ENCODE data around the gene KIDINS220.
"Not testable (repeated sequence)": the region's sequence is repeated elsewhere in the genome, so short reads cannot be mapped to it uniquely, and the experiment has no call there.

The KIDINS220 gene

DNA sequence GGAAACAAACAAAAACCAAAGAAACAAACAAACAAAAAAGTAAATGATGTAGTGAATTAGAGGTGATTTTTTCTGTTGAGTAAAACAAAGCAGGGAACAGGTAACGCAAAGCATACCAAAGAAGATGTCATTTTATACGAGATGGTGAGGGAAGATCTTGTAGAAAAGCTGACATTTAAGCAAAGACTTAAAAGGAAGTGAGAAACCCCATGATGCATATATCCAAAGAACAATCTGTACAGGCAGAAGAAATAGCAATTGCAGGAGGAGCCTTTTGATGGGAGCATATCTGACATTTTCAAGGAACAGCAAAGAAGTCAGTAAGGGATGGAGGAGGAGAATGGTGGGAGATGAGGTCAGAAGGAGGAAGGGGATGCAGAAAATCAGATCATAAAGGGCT is 63.0 kb downstream of the KIDINS220 start:
- H3K4me3 ChIP-seq (ENCODE audit: low read length), result no peak overlapping the region
- no peak for DNase-seq (ENCODE audit: low read depth, low spot score)

DNA sequence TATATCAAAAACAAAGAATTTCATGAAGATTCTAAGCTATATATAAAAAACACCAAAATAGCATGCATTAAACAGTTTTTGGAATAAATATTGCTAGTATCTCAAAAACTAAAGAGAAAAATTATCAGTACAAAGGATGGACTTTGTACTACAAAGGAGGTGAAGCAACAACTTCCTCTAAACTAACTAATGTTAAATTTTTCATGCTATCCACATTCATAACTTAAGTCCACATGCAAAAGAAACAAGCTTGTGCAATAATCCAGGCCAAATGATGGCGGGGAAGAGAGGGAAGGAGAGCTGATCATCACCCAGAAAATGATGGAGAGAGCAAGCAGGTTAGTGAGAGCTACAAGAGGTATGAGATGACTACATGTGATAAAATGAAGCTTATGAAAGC is 70.1 kb downstream of the KIDINS220 start:
- H3K4me3 ChIP-seq (ENCODE audit: low read length), result no peak overlapping the region
- DNase-seq (ENCODE audit: low read depth, low spot score), result no peak

DNA sequence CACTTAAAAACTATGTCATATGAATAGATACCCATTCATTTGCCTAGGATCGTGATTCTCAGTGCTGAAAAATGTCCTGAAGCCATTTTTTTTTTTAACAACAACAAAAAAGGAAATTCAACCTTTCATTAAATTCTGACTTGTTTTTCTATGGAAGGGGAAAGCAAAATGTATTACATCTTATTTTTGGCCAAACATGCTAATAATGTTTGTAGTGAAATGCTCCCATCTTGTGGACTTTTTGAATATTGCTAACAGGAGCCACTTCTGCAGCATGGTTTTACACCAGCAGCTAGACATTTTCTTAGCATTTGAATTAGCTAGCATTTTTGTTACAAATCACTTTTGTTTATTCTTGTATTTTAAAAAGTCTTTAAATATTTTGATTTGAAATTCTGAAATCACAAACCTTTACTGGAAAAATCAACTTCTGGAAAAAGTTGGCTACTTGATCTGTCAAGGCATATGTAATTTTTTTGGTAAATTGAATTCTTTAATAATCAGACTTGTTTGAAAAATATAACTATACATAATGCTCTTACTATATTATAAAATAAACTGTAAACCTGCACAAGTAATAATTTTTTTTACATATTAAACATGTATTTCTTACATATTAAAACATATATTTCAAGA is 75.8 kb downstream of the KIDINS220 start:
- peak; percentile 12 for DNase-seq (ENCODE audit: low read depth, low spot score)
- no peak overlapping the region for H3K4me3 ChIP-seq (ENCODE audit: low read length)

DNA sequence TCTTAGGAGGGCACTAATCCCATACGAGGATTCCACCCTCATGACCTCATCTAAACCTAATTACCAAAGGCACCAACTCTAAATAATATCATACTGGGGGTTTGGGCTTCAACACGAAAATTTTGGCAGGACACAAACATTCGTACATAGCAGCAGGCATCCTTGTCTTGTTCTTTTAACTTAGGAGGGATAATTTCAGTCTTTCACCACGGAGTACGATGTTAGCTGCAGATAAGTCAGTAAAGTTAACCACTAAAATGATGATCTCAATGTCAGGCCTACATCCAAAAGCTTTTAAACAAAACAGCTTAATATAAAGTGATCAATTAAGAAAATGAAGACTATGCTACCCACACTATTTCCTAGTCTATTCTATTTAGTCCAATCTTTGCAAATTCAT is 80.7 kb downstream of the KIDINS220 start:
- H3K4me3 ChIP-seq (ENCODE audit: low read length), result no peak overlapping the region
- no peak for DNase-seq (ENCODE audit: low read depth, low spot score)

DNA sequence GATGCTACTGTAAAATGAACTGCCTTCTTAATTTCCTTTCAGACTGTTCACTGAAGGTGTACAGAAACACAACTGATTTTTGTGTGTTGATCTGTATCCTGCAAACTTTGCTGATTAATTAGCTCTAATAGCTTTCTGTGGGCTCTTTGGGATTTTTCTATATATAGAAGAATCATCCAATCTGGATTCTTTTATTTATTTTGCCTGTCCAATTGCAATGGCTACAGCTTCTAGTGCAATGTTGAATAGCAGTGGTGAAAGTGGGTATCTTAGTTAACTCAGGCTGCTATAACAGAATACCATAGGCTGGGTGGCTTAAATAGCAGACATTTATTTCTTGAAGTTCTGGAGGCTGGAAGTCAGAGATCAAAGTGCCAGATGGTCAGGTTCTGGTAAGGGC is 81.2 kb downstream of the KIDINS220 start:
- no peak overlapping the region for H3K4me3 ChIP-seq (ENCODE audit: low read length)
- no peak for DNase-seq (ENCODE audit: low read depth, low spot score)

DNA sequence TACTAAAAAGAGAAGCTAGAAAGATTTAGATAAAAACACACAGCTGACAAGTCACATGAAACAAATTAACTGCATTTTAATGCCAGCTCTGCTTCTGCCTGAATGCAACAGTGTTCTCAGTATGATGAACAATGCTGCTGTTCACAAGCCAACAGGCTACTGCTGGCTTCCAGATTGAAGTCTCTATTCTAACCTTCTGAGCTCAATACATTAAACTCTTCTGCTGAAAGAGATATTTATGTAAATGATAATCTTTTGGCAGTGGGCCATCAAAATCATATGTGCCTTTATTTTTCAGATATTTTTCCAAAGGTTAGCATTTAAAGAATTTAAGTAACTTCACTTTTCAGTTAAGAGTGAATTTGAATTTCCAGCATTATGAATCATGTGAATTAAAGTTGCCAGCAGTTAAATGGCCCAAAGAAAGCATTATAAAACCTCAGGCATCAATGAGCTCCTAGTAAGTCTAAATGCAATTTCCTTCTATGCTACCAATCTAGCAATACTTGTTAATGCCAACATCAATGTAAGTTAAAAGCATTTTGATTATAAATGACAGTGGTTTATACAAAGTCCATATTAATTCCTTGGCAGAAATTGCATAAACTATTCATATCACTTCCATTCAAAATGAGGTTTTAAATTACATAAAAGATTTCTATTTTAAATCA is 83.2 kb downstream of the KIDINS220 start:
- H3K4me3 ChIP-seq (ENCODE audit: low read length), result no peak overlapping the region
- no peak for DNase-seq (ENCODE audit: low read depth, low spot score)

DNA sequence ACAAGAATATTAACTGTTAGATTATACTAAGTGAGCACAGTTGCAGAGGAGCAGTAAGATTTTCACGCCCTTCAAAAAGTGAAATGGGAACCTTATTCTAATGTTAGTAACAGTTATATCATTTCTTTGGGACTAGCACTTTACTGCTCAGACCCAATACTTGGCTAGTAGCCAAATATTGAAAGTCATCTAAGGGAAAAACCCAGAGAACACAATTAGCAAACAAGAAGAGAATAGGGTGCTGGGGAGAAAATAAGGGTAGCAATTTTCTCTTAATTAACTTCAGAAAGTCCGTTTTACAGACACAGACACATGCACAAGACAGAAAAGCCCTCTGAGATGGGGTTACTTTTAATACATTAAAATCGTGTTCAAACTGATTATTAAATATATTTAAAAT is 83.8 kb downstream of the KIDINS220 start:
- no peak for DNase-seq (ENCODE audit: low read depth, low spot score)
- no peak overlapping the region for H3K4me3 ChIP-seq (ENCODE audit: low read length)

DNA sequence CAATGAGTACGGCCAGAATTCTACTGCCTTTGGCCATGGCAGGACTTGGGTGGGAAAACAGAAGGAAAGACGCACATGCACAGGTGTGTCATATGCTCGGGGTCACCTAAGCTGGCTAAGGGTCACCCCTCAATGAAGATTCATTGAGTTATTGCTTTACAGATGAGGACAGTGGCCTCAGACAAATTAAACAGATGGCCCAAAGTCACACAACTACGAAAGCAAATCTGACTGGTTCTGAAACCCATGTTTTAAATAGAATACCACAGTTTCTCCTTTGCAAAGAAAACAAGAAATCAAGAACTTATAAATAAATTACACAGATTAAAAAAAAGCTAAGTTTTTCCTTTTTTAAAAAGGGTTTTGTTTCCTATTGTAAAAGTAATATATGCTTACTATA is 85.0 kb downstream of the KIDINS220 start:
- no peak for DNase-seq (ENCODE audit: low read depth, low spot score)
- no peak overlapping the region for H3K4me3 ChIP-seq (ENCODE audit: low read length)

DNA sequence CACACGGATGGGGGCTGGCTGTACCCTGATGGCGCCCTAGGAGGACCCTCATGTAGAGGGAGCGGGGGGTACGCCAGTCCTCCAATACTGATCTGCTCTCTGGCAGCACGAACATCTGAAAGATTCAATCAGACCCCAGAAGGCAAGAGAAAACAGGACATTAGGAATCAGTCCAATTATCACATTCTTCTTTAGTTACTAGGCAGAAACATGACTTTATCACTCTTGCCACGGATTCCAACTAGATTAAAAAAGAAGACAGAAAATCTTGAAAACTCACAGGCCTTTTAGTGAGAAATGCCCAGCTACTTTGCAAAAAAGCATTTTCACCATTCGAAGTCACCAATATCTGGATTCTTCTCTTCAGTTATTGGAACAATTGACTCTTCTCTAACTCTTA is 87.2 kb downstream of the KIDINS220 start:
- H3K4me3 ChIP-seq (ENCODE audit: low read length), result no peak overlapping the region
- DNase-seq (ENCODE audit: low read depth, low spot score), result no peak

DNA sequence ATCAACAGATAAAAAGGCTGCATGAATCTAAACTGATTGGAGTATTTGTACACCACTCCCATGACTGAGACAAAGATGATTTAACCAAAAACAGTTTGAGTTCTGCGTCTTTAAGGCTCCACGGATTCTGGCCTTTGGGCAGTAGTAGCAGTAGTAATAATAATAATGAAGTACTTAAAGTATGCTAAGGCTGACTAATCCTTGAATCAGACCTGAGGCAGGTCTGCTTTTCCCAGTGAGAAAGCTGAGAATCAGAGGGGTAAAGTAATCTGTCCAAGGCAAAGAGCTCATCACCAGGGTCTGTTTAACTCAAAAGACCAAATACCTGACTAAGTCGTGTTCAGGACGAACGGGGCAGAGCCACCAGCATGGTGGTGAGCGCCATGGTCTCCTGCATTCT is 94.2 kb downstream of the KIDINS220 start:
- H3K4me3 ChIP-seq (ENCODE audit: low read length), result no peak overlapping the region
- DNase-seq (ENCODE audit: low read depth, low spot score), result no peak

DNA sequence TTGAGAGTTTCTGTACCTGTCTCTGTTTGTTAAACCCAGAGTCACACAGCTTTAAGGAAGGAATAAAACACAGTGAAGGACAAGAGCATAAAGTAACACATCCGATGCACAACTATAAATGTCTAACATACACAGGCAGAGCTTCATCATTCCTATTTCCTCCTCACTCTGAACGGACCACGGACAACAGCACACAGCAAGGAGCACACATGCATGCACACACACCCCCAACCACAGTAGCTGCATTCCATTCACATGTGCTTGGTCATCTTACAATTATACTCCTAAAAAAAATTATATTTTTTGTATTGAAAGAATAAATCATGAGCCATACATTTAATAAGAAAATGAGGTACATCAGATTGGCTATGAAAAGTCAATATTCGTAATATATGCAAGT is 97.3 kb downstream of the KIDINS220 start:
- H3K4me3 ChIP-seq (ENCODE audit: low read length), result no peak overlapping the region
- DNase-seq (ENCODE audit: low read depth, low spot score), result no peak

DNA sequence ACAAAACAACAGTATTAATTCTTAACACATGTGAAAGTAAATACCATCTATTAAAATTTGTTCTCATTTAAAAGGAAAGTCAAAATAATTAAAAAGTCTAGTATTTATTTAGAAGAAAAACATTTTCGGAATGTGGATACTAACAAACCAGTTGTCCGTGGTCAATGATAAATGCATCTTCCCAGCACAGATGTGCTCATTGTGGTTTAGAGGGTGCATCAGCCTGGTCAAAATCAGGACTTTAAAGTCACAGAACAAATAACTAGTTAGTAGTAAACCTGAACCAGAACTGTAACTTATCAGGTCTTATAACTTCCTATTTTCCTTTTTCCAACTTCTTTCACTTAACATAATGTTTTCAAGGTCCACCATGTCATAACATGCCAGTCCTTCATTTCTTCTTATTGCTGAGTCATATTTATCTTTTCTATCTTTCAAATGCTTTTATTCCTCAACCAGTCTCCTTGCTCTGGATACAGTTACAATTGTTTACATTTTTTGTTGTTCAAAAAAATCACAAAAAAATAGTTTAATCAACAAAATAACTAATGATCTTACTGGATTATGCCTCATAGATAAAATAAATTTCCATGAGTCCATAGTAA is 99.7 kb downstream of the KIDINS220 start:
- no peak for DNase-seq (ENCODE audit: low read depth, low spot score)
- no peak overlapping the region for H3K4me3 ChIP-seq (ENCODE audit: low read length)

DNA sequence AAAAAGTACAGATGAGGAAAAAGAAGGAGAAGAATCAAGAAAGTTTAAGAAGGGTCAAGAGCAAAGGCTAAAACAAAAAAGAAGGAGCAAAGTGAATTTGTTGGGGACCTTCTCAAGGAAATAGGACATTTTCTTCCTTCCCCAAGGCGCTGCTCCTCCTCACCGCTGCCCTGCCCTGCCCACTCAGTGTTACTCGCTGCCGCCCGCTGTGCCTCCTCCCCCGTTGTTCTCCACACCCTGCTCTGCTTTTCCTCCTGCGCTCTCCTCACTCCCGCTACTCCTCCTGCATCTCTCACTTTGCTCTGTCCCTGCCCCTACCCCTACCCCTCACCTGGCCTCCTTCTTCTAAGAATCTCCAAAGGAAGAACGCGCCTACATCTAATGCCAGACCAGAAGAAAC is 104.8 kb downstream of the KIDINS220 start:
- DNase-seq (ENCODE audit: low read depth, low spot score), result no peak
- H3K4me3 ChIP-seq (ENCODE audit: low read length), result no peak overlapping the region

DNA sequence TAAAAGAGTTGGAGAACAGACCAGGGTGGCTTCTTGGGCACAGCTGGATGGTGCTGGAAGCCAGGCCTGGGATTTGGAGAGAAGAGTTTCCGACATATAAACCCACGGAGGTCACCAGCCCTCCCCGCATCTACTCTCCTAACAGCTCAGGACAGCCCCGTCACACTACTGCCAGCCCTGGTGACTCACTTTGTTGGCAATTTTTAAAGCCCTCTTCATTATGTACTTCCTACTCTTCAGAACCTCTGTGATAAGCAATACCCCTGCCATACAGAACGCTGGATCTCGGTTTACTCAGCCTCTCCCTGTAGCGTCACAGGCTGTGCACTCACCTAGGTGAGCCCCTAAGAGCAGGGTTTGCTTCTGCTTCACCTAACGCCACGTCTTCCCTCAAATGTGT is 107.5 kb downstream of the KIDINS220 start:
- DNase-seq (ENCODE audit: low read depth, low spot score), result no peak
- no peak overlapping the region for H3K4me3 ChIP-seq (ENCODE audit: low read length)

DNA sequence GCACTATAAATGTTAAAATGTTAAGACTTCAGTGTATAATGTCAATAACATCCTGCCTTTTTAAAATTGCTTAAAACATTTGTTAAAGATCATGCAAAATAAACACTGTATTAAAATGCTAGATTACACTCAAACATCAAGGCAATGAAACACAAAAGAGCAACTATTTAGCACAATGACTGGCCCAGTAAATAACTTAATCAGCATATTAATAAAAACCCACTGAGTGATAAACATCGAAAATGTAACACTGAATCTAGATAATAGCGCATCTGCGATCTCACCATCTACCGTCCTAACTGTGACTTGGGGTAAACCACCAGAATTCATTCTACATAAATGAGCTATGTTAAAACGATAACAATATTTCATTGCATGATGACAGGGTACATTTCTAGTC is 108.3 kb downstream of the KIDINS220 start:
- H3K4me3 ChIP-seq (ENCODE audit: low read length); DNase-seq (ENCODE audit: low read depth, low spot score): not testable (repeated sequence)

DNA sequence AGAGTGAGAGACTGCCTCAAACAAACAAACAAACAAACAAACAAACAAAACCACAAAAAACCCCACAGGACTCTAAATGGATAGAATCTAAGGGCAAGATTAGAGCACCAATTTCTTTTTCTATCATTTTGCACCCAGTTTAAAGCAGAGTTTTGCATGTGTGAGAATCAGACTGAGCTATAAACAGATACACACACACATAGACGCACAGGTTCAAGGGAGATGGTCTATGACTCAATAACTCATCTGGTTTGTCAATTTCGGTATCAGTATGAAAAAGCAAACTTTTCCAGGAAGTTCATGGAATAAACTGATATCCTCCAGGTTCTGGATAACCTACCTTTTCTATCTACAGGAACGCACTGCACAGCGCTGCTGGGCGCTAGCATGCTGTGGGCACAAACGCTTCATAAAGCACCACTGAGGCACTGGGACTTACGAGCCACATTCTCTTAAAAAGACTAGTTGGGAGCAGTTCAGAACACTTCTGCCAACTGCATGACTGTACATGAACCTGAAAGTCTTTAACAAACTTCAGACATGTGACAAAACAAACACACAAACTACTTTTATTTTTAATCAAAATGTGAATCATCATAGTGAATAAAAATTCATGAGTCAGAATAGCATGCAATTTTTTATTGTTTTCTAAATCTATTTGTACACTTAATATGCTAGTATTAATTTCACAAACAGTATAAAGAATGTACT is 109.0 kb downstream of the KIDINS220 start:
- DNase-seq (ENCODE audit: low read depth, low spot score), result no peak

DNA sequence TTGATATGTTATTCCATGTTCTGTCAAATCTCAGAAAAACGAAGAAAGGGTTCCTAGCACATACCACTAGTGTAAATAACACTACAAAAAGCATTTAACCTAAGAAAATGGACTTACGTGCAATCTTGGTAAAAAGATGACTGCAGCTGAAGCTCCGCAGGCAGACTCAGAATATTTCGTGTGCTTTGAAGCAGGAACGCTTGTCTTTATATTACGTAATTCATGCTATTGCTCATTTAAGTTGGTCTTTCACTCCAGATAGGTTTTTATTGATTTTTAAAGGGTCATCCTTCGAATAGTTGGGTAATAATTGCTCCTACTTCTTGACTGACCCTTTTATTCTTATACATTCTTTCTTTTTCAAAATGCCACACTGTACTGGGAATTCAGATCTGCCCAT is 111.6 kb downstream of the KIDINS220 start:
- no peak overlapping the region for H3K4me3 ChIP-seq (ENCODE audit: low read length)

More for the DNA sequence above, 109.0 kb downstream of the KIDINS220 start:
- no peak overlapping the region for H3K4me3 ChIP-seq (ENCODE audit: low read length)

DNA sequence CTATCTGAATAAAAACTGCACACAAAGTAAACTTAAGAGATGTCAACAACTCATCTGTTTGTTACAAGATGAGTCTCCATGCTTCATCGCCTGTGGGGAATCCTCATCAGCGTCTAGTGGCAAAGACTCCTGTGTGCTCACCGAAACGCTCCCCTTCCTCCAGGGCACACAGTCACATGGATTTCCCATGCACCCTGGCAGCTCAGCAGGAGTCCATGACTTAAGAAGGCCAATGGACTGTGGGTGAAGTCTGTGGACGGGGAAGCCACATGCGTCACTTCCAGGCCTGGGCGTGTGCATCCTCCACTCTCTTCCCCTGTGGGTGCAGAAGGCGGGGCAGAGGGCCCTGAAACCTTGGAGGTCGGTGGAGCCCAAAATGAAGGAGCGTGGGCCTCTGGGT is 114.4 kb downstream of the KIDINS220 start:
- DNase-seq (ENCODE audit: low read depth, low spot score), result no peak

More for the DNA sequence above, 111.6 kb downstream of the KIDINS220 start:
- DNase-seq (ENCODE audit: low read depth, low spot score), result no peak

DNA sequence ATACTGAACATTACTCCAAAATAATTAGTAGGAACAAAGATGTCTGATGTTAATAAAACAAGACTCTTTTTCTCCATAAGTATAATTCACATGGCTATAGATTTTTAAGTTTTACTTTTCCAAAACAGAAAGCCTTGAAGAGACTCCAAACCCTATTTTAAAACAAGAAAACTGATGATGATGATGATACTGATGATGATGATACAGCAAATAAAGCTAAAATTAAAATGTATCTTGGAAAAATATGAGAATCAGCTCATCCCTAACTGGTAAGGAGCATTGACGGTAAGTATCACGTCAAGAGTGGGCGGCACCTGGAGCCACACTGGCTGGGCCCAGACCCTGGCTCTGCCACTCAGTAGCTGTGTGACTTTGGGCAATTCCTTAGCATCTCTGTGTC is 116.0 kb downstream of the KIDINS220 start:
- H3K4me3 ChIP-seq (ENCODE audit: low read length), result no peak overlapping the region
- DNase-seq (ENCODE audit: low read depth, low spot score), result no peak

More for the DNA sequence above, 114.4 kb downstream of the KIDINS220 start:
- no peak overlapping the region for H3K4me3 ChIP-seq (ENCODE audit: low read length)

DNA sequence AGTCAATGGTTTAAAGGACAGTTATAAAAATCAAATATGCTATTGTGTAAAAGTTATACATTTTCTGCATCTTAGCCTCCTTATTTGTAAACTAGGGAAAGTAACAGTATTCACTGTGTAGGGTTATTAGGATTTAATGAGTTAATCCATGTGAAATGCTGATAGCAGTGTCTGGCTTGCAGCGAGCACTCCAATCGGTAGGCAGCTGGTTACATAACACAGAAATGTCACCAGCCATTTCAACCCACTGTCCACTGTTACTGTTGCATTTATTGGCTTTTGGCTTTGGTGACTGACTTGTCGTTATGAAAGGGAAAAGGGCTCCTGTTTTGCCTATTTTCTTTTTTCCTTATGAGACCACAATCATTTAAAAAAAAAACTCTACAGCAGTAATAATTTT is 116.7 kb downstream of the KIDINS220 start:
- H3K4me3 ChIP-seq (ENCODE audit: low read length), result no peak overlapping the region
- DNase-seq (ENCODE audit: low read depth, low spot score), result no peak
